NCI-H128 (cell line): ENCODE measurements around the gene ZGPAT.

Experiments used
- DNase-seq: peaks from one replicate; lab custom pipeline; 2025; ENCODE audit not compliant: unreplicated experiment; lab: John Stamatoyannopoulos, UW

ZGPAT gene

GRCh38 chr20:63778034-63778752, 70.4 kb downstream of the ZGPAT start:
- DNase-seq = no peak

DNA sequence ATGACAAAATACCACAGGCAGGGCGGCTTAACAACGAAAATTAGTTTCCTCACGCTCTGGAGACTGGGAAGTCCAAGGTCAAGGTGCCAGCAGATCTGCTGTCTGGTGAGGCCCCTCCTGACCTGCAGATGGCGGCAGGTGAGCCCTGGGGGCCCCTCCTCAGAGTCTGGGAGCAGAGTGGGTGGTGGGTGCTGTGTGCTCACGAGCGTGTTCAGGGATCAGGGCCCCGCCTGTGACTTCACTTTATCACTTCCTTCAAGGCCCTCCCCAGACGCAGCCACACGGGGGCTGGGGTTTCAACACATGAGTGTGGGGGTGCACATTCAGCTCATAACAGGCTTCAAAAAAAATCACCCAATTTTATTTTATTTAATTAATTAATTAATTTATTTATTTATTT, 71.0 kb downstream of the ZGPAT start:
- no peak for DNase-seq

- no peak for DNase-seq
Observed at GRCh38 chr20:63781181-63781580, 73.3 kb downstream of the ZGPAT start.

- DNase-seq = no peak
Observed at GRCh38 chr20:63782051-63782471, 74.2 kb downstream of the ZGPAT start.

DNA sequence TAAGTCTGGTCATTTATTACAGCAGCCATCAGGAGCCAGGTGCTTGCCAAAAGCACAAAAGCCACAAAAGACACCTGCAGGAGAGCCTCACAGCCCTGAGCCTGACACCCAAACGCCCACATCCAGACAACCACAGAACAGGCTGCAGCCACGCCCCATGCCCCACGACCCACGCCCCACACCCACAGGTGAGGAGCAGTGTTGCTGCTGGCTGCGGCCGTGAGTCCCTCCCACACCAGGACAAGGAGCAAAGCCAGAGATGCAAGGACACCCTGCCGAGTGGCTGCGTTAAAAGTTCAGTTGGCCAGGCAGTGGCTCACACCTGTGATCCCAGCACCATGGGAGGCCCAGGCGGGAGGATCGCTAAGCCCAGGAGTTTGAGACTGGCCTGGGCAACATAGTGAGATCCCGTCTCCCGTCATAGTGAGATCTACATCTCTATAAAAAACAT, 74.7 kb downstream of the ZGPAT start:
- no peak for DNase-seq

- DNase-seq = no peak
Observed at GRCh38 chr20:63783970-63784369, 76.1 kb downstream of the ZGPAT start.

GRCh38 chr20:63785691-63786131, 77.9 kb downstream of the ZGPAT start:
- no peak for DNase-seq
